Astrocyte (in vitro differentiated cells and primary cell): ENCODE measurements around the gene POU2F3.

Experiments
- EZH2 ChIP-seq: IDR thresholded peaks from 2 replicates; pipeline ENCODE4 v1.6.1; 2012; ENCODE audit warnings: mild to moderate bottlenecking, low read length, inconsistent platforms; ENCODE audit not compliant: insufficient read depth
- TF ChIP-seq, protein P1 (sequence below): IDR thresholded peaks from 2 replicates; pipeline ENCODE4 v1.5.1; 2011; ENCODE audit warnings: low read depth, mild to moderate bottlenecking, inconsistent platforms, low read length, moderate library complexity; ENCODE audit not compliant: insufficient read depth

- TF ChIP-seq, protein P1, sequence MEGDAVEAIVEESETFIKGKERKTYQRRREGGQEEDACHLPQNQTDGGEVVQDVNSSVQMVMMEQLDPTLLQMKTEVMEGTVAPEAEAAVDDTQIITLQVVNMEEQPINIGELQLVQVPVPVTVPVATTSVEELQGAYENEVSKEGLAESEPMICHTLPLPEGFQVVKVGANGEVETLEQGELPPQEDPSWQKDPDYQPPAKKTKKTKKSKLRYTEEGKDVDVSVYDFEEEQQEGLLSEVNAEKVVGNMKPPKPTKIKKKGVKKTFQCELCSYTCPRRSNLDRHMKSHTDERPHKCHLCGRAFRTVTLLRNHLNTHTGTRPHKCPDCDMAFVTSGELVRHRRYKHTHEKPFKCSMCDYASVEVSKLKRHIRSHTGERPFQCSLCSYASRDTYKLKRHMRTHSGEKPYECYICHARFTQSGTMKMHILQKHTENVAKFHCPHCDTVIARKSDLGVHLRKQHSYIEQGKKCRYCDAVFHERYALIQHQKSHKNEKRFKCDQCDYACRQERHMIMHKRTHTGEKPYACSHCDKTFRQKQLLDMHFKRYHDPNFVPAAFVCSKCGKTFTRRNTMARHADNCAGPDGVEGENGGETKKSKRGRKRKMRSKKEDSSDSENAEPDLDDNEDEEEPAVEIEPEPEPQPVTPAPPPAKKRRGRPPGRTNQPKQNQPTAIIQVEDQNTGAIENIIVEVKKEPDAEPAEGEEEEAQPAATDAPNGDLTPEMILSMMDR, result no peak
- TF ChIP-seq EZH2, result no peak
Measured at GRCh38 chr11:120317689-120318480, 77.9 kb downstream of the POU2F3 start.
